Activated naive CD8-positive, alpha-beta T cell treated with anti-CD3 and anti-CD28 coated beads, Interleukin-2, amount 50 U/mL, for 16 hours (primary cell): ENCODE data around the gene FAF1.
A peak's percentile ranks its signal among the peaks of the same experiment; 100 is the strongest.
"Not testable (repeated sequence)": the region's sequence is repeated elsewhere in the genome, so short reads cannot be mapped to it uniquely, and the experiment has no call there.

ENCODE experiments used
- DNase-seq: peaks from one replicate; pipeline ENCODE4 v3.0.0-alpha.2; 2020; ENCODE audit warnings: low read depth, low spot score

FAF1 gene

GRCh38 chr1:50910356-50910755, 49.7 kb downstream of the FAF1 start:
- not testable (repeated sequence) for DNase-seq

DNA sequence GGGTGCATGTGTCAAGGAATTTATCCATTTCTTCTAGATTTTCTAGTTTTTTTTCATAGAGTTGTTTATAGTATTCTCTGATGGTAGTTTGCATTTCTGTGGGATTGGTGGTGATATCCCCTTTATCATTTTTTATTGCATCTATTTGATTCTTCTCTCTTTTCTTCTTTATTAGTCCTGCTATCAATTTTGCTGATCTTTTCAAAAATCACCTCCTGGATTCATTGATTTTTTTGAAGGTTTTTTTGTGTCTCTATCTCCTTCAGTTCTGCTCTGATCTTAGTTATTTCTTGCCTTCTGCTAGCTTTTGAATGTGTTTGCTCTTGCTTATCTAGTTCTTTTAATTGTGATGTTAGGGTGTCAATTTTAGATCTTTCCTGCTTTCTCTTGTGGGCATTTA, 52.5 kb downstream of the FAF1 start:
- DNase-seq = not testable (repeated sequence)

- DNase-seq = not testable (repeated sequence)
These were observed 54.0 kb downstream of the FAF1 start for GRCh38 chr1:50906050-50906449.

- DNase-seq = no peak
These were observed 57.6 kb downstream of the FAF1 start for GRCh38 chr1:50902419-50902818.

- no peak for DNase-seq
These were observed 58.2 kb downstream of the FAF1 start for GRCh38 chr1:50901872-50902271.

- no peak for DNase-seq
These were observed 61.3 kb downstream of the FAF1 start for GRCh38 chr1:50898773-50899172.

GRCh38 chr1:50894340-50894739, 65.7 kb downstream of the FAF1 start:
- no peak for DNase-seq

DNA sequence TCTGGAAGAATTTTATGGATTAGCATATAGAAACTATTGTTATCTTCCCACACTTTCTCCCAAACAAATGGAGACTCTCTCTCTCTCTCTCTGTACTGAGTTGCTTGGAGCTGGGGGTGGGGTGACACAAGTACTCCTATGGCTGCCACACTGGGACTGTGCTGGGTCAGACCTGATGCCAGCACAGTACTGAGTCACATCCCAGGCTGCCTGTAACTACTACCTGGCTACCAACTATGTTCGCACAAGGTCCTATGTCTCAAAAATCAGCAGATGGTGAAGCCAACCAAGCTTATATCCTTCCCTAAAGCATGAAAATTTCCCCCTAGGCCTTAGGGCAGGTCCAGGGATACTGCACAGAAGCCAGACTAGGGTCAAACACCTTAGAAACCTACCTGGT, 66.6 kb downstream of the FAF1 start:
- no peak for DNase-seq

GRCh38 chr1:50887555-50887954, 72.5 kb downstream of the FAF1 start:
- DNase-seq = not testable (repeated sequence)

DNA sequence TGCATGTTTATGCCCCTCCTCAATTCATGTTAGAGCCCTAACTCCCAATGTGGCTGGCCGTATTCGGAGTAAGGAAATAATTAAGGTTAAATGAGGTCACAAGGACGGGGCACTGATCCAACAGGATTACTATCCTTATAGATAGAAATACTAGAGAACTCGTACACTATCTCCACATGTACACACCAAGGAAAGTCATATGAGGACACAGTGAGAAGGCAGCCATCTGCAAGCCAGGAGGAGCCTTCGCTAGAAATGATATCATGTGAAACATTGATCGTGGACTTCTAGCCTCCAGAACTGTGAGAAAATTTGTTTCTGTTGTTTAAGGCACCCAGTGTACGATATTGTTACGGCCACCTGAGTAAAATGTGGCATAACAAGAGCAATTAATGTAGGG, 79.7 kb downstream of the FAF1 start:
- no peak for DNase-seq

- no peak for DNase-seq
These were observed 80.9 kb downstream of the FAF1 start for GRCh38 chr1:50879137-50879536.

DNA sequence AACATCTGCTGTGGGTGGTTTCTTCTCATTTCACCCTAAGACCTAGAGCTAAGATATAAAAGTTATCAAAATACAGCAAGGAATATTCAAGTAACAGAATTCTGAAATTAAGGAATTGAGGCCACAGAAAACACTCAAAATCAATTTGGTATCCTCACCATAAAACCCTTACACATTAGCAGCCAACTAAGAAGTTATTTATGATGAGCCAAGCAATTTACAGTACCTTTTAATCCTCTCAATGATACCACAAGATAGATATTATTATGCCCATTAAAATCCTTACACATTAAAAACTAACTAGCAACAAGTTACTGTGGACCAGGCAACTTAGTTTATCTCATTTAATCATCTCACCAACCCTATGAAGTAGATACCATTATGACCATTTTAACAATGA, 81.6 kb downstream of the FAF1 start:
- DNase-seq = no peak

GRCh38 chr1:50877641-50878040, 82.4 kb downstream of the FAF1 start:
- no peak for DNase-seq

DNA sequence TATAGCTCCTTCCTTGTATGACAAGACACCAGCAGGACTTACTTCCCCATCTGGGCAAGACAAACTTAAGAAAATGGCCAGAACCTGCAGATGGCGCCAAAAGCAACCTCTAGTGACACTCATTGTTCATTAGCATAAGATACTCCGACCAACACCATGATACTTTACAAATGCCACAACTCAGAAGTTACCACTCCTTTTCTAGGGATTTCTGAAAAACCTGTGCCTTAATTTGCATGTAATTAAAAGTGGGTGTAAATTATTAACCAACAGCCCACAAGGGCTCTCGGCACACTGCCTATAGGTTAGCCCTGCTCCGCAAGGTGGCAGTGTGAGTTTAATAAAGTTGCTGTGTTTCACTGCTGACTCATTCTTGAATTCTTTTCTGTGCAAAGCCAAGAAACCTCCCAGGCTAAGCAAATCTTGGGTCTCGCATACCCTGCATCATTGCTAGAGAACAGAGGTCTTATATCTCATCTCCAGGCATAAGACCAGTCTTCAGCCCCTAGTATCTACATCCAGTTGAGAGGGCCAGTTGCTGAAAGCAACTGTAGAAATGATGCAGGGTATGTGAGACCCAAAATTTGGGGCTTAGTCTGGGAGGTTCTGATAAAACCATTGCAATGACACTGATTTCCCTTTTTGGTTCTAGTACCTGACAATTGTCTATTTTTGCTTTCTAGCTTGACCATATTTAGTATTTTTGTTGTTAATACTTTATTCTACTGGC, 86.4 kb downstream of the FAF1 start:
- peak; percentile 6 for DNase-seq

DNA sequence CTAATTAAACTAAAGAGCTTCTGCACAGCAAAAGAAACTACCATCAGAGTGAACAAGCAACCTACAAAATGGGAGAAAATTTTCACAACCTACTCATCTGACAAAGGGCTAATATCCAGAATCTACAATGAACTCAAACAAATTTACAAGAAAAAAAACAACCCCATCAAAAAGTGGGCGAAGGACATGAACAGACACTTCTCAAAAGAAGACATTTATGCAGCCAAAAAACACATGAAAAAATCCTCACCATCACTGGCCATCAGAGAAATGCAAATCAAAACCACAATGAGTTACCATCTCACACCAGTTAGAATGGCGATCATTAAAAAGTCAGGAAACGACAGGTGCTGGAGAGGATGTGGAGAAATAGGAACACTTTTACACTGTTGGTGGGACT, 95.2 kb downstream of the FAF1 start:
- not testable (repeated sequence) for DNase-seq

GRCh38 chr1:50861772-50862171, 98.3 kb downstream of the FAF1 start:
- no peak for DNase-seq

DNA sequence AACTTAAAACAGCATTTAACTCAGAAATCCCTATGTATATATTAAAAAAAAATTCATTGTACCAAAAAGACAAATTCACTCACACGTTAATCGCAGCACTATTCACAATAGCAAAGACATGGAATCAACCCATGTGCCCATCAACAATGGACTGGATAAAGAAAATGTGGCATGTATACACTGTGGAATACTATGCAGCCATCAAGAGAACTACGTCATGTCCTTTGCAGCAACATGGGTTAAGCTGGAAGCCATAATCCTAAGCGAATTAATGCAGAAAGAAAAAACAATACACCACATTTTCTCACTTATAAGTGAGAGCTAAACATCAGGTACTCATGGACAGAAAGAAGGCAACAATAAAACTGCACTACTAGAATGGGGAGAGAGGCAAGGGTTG, 99.4 kb downstream of the FAF1 start:
- no peak for DNase-seq

DNA sequence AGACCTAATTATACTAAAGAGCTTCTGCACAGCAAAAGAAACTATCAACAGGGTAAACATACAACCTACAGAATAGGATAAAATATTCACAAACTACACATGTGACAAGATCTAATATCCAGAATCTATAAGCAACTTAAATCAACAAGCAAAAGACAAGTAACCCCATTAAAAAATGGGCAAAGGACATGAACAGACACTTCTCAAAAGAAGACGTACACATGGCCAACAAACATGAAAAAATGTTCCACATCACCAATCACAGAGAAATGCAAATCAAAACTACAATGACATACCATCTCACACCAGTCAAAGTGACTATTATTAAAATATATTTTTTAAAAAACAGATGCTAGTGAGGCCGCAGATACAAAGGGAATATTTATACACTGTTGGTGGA, 99.8 kb downstream of the FAF1 start:
- DNase-seq = no peak

GRCh38 chr1:50859657-50860056, 100.4 kb downstream of the FAF1 start:
- no peak for DNase-seq

DNA sequence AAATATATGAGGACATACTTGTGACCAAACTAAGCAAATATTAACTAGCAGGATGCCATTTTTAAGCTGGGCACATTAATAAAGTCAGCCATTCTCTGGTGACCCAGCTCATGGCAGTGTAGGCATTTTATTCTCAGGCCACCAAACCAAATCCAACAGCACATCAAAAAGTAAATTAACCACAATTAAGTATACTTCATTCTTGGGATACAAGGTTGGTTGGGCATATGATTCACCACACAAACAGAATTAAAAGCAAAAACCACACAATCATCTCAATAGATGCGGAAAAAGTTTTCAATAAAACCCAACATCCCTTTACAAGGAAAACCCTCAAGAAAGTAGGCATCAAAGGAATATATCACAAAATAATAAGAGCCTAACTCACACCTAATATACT, 101.3 kb downstream of the FAF1 start:
- no peak for DNase-seq

DNA sequence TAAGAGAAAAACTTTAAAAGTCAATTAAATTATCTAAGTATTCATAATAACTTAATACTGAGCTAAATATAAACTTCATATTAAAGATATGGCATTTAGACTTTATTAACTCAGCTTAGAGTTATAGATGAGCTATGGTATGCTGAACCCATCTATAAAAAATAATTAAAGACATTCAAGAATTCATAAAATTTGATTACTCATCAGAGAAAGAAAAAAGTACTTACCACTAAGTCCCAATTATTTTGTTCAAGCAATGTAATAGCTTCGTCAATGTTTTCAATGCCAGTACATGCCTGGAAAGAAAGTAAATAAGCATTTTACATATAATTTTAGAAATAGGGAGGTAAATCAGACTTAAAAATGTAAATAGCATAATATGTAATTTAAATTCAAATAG, 102.4 kb downstream of the FAF1 start:
- DNase-seq = no peak

- no peak for DNase-seq
These were observed 106.7 kb downstream of the FAF1 start for GRCh38 chr1:50853325-50853724.

DNA sequence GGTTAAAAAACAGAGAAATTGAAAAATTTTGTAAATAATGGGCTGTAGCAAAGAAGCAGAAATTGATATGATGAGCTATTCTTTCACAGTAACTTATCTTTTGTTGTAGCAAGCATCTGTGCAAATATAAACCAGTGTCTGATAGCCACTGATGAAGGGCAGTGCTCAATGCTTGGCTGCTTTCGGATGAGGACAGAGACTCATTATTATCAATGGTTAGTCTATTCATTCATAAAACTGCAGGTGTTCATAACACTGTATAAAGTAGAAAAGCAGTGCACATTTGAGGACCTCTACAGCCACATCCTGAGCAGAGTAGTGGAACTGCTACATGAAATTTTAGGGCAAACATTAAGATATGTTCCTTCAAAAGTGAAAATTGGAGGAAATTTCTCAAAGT, 107.2 kb downstream of the FAF1 start:
- DNase-seq = no peak

DNA sequence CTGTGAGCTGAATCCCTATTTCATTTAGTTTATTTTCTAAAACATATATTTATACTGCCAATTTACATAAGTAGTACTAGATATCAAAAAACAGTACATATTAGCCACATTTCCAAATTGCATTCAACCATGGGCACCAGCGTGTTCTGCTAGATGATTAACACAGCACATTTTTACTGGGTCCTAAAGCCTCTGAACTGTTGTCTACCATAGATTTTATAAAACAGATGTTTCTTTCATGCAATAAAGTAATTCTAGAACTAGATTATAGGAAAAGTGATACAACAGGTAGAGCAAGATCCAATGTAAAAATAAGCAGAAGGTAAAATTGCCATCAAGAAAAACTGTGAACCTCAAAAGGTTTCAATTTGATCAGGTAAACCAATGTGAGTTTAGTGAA, 108.6 kb downstream of the FAF1 start:
- DNase-seq = no peak
